Measurements from ENCODE around the gene DUSP15. TPM values are rescaled to one million over a fixed set of nuclear protein-coding genes. Genes with fewer than 3 reads are reported as not detected.

Gene DUSP15
- total and polyA plus RNA-seq, 9 of the 15 experiments (the other 6 are each of a cell fraction or from before 2014, with no cell fraction given): 0.34 TPM; not detected in 8

DNA sequence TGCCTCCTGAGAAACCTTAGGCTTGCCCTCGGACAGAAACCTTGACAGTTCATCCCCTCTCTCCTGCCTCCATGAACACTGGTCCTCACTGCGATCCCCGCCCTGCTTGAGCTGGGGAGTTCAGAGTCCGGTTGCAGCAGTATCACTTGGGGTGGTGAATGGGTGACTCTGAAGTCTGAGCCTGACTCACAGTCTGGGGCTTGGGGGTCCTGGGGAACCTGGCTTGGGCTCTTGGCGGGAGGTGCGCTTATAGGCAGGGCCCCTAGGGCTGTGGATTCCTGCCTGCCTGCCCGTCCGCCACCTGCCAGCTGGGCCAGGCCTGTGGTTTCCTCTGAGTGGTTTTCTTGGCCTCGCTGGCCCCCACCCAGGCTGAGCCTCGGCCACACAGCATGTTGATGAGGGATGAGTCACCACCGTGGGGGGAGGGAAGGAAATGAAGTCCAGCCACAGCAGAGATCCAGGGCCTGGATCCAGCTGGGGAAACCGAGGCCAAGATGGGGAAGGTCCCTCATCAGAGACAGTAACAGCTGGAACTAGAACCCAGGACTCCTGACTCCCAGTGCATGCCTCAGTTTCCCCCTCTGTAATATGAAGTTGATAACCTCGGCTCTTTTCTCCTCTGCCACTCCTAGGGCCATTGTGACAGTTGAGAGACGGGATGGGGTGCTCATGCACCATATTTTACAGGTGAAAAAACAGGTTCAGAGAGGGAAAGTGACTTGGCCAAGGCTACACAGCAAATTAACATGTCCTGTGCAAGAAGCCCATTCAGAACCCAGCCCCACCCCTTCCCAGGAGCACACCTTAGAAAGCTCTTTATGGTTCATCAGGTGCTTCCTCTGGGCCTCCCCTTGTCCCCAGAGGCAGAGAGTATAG lies 34.1 kb downstream of the DUSP15 start (continued):
- TF ChIP-seq, protein P1, sequence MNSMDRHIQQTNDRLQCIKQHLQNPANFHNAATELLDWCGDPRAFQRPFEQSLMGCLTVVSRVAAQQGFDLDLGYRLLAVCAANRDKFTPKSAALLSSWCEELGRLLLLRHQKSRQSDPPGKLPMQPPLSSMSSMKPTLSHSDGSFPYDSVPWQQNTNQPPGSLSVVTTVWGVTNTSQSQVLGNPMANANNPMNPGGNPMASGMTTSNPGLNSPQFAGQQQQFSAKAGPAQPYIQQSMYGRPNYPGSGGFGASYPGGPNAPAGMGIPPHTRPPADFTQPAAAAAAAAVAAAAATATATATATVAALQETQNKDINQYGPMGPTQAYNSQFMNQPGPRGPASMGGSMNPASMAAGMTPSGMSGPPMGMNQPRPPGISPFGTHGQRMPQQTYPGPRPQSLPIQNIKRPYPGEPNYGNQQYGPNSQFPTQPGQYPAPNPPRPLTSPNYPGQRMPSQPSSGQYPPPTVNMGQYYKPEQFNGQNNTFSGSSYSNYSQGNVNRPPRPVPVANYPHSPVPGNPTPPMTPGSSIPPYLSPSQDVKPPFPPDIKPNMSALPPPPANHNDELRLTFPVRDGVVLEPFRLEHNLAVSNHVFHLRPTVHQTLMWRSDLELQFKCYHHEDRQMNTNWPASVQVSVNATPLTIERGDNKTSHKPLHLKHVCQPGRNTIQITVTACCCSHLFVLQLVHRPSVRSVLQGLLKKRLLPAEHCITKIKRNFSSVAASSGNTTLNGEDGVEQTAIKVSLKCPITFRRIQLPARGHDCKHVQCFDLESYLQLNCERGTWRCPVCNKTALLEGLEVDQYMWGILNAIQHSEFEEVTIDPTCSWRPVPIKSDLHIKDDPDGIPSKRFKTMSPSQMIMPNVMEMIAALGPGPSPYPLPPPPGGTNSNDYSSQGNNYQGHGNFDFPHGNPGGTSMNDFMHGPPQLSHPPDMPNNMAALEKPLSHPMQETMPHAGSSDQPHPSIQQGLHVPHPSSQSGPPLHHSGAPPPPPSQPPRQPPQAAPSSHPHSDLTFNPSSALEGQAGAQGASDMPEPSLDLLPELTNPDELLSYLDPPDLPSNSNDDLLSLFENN (IDR thresholded peaks at IDR 0.05; ENCODE audit: low read depth in 2 of 2, low read length in 2 of 2): 0 out of 4 replicates have a peak, but pooled peaks of 1 of the 2 experiments have one; percentile 24
- TF ChIP-seq JUND (IDR thresholded peaks at IDR 0.05; ENCODE audit: borderline replicate concordance, low read depth, low read length) (peak; percentile 100), JUND (tag; IDR thresholded peaks at IDR 0.05; ENCODE audit: borderline replicate concordance, low read depth, low read length) (peak; percentile 99), RBM15 (IDR thresholded peaks at IDR 0.05; ENCODE audit: insufficient read depth, low read length) (no peak), ELF1 (tag; IDR thresholded peaks at IDR 0.05) (no peak), POLR2AphosphoS2 (IDR thresholded peaks at IDR 0.05; ENCODE audit: low read length) (no peak), IFI16 (CRISPR knock-in tag; IDR thresholded peaks at IDR 0.05) (no peak), ZNF780A (CRISPR knock-in tag; IDR thresholded peaks at IDR 0.05) (no peak), PCBP2 (IDR thresholded peaks at IDR 0.05; ENCODE audit: low read depth, low read length, poor library complexity, severe bottlenecking) (no peak), SIN3B (IDR thresholded peaks at IDR 0.05; ENCODE audit: low read depth) (no peak), DACH1 (IDR thresholded peaks at IDR 0.05; ENCODE audit: partially characterized antibody) (peak; percentile 36), L3MBTL2 (IDR thresholded peaks at IDR 0.05) (peak; percentile 74; the same call in 1 of the 2 replicates), TCF7 (IDR thresholded peaks at IDR 0.05; ENCODE audit: borderline replicate concordance) (no peak), ZNF143 (CRISPR knock-in tag; IDR thresholded peaks at IDR 0.05) (0 out of 2 replicates have a peak, but pooled peaks have one; percentile 26), ARNT (IDR thresholded peaks at IDR 0.05) (no peak), EP300 (IDR thresholded peaks at IDR 0.05; ENCODE audit: low read length) (peak; percentile 46; the same call in 1 of the 2 replicates)
- TF ChIP-seq, protein P2, sequence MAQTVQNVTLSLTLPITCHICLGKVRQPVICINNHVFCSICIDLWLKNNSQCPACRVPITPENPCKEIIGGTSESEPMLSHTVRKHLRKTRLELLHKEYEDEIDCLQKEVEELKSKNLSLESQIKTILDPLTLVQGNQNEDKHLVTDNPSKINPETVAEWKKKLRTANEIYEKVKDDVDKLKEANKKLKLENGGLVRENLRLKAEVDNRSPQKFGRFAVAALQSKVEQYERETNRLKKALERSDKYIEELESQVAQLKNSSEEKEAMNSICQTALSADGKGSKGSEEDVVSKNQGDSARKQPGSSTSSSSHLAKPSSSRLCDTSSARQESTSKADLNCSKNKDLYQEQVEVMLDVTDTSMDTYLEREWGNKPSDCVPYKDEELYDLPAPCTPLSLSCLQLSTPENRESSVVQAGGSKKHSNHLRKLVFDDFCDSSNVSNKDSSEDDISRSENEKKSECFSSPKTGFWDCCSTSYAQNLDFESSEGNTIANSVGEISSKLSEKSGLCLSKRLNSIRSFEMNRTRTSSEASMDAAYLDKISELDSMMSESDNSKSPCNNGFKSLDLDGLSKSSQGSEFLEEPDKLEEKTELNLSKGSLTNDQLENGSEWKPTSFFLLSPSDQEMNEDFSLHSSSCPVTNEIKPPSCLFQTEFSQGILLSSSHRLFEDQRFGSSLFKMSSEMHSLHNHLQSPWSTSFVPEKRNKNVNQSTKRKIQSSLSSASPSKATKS (CRISPR knock-in tag; IDR thresholded peaks at IDR 0.05): no peak
- TF ChIP-seq, protein P3, sequence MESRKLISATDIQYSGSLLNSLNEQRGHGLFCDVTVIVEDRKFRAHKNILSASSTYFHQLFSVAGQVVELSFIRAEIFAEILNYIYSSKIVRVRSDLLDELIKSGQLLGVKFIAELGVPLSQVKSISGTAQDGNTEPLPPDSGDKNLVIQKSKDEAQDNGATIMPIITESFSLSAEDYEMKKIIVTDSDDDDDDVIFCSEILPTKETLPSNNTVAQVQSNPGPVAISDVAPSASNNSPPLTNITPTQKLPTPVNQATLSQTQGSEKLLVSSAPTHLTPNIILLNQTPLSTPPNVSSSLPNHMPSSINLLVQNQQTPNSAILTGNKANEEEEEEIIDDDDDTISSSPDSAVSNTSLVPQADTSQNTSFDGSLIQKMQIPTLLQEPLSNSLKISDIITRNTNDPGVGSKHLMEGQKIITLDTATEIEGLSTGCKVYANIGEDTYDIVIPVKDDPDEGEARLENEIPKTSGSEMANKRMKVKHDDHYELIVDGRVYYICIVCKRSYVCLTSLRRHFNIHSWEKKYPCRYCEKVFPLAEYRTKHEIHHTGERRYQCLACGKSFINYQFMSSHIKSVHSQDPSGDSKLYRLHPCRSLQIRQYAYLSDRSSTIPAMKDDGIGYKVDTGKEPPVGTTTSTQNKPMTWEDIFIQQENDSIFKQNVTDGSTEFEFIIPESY (CRISPR knock-in tag; IDR thresholded peaks at IDR 0.05): no peak
- TF ChIP-seq, protein P4, sequence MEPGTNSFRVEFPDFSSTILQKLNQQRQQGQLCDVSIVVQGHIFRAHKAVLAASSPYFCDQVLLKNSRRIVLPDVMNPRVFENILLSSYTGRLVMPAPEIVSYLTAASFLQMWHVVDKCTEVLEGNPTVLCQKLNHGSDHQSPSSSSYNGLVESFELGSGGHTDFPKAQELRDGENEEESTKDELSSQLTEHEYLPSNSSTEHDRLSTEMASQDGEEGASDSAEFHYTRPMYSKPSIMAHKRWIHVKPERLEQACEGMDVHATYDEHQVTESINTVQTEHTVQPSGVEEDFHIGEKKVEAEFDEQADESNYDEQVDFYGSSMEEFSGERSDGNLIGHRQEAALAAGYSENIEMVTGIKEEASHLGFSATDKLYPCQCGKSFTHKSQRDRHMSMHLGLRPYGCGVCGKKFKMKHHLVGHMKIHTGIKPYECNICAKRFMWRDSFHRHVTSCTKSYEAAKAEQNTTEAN (CRISPR knock-in tag; IDR thresholded peaks at IDR 0.05): 0 out of 2 replicates have a peak, but pooled peaks have one; percentile 37
